ENCODE results near the gene ASPG.

DNA sequence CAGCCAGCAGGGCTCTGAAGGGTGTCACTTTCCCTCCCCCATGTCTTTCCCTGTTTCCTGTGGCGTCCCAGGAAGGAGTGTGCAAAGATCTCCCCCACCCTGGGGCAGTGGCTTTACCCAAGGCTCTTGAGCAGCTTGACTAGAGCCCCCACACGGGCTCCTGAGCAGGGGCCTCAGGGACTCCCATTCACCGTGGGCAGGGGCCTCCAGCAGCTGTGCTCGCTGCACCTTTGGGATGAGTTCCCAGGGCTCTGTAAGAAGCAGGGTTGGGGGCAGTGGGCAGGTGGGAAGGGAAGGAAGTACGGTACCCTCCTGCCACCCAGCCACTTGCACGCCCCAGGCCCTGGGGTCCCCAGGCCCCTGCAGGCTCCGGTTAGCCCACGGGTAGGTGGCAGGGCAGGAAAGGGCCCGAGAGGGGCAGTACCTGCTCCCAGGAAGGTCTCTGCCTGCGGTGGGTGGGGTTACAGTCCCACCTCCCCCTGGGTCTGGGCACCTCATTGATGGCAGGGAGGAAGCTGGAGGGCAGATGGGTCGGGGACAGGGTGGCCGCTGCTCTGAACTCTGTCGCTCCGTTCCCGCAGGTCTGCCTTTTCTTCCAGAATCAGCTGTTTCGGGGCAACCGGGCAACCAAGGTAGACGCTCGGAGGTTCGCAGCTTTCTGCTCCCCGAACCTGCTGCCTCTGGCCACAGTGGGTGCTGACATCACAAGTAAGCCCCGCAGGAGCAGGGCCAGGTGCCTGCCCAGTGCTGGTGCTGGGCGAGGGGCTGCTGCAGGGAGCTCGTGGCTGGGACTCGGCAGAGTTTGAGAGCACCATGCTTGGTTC, 13.0 kb downstream of the ASPG start:
- TF ChIP-seq EZH2 (IDR thresholded peaks at IDR 0.05; ENCODE audit: low read length, unreplicated experiment): no peak
- TF ChIP-seq, protein P1, sequence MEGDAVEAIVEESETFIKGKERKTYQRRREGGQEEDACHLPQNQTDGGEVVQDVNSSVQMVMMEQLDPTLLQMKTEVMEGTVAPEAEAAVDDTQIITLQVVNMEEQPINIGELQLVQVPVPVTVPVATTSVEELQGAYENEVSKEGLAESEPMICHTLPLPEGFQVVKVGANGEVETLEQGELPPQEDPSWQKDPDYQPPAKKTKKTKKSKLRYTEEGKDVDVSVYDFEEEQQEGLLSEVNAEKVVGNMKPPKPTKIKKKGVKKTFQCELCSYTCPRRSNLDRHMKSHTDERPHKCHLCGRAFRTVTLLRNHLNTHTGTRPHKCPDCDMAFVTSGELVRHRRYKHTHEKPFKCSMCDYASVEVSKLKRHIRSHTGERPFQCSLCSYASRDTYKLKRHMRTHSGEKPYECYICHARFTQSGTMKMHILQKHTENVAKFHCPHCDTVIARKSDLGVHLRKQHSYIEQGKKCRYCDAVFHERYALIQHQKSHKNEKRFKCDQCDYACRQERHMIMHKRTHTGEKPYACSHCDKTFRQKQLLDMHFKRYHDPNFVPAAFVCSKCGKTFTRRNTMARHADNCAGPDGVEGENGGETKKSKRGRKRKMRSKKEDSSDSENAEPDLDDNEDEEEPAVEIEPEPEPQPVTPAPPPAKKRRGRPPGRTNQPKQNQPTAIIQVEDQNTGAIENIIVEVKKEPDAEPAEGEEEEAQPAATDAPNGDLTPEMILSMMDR (conservative IDR thresholded peaks at IDR 0.05; ENCODE audit: low read depth, low read length): no peak
- TF ChIP-seq EZH2phosphoT487 (IDR thresholded peaks at IDR 0.05; ENCODE audit: borderline replicate concordance, low read length): no peak

Data from PC-3 (cell line).